Cardiac muscle cell (in vitro differentiated cells and primary cell): ENCODE measurements around the gene LHCGR. TPM values are rescaled to one million over a fixed set of nuclear protein-coding genes. Genes with fewer than 3 reads are reported as not detected.

Experiments
- DNase-seq, 2 donors: peaks; one replicate each; pipeline versions ENCODE4 v3.0.0 to v3.0.0-alpha.2; 2010 to 2017; ENCODE audit warnings: low read depth in 1 of 2, low spot score in 1 of 2
- H3K27ac ChIP-seq: fragments of 200-600 bp; sonication (generic); 2 replicates; pipeline ENCODE4 v1.5.1; 2016
- H3K27me3 ChIP-seq: fragments of 200-600 bp; sonication (generic); 2 replicates; pipeline ENCODE4 v1.6.0; 2016; ENCODE audit warnings: control low read depth
- H3K36me3 ChIP-seq: fragments of 200-600 bp; sonication (generic); 2 replicates; pipeline ENCODE4 v1.5.1; 2016; ENCODE audit warnings: control low read depth
- H3K4me1 ChIP-seq: fragments of 200-600 bp; sonication (generic); 2 replicates; pipeline ENCODE4 v1.8.1; 2017; ENCODE audit warnings: low read depth, mild to moderate bottlenecking, mixed run types
- H3K4me3 ChIP-seq: fragments of 200-600 bp; sonication (generic); 2 replicates; pipeline ENCODE4 v1.5.1; 2016; ENCODE audit warnings: mild to moderate bottlenecking
- H3K9me3 ChIP-seq: fragments of 200-600 bp; sonication (generic); 2 replicates; pipeline ENCODE4 v1.5.1; 2017; ENCODE audit warnings: low read depth, mild to moderate bottlenecking, control low read depth
- CTCF ChIP-seq: IDR thresholded peaks from 2 replicates; pipeline ENCODE4 v1.5.1; 2012; ENCODE audit warnings: low read depth, mild to moderate bottlenecking, low read length
- polyA plus RNA-seq: library from polyadenylated mRNA; unstranded; fragments of >200 nt; fragmentation: Nextera tagmentation; extraction: Ambion mirVana; gene quantifications from 2 replicates; pipeline ENCODE4 v1.2.1, GENCODE V29; 2016
- total RNA-seq: library from RNA; depleted of rRNA; stranded (reverse); fragments of >200 nt; gene quantifications from 2 replicates; pipeline ENCODE4 v1.2.3, GENCODE V29; 2016

Gene LHCGR
- total and polyA plus RNA-seq, 2 experiments from 2014 or later: 0.57 TPM; not detected in 1

- H3K27ac ChIP-seq: no peak overlapping the region
- no peak for DNase-seq
- no peak overlapping the region for H3K4me3 ChIP-seq
- H3K36me3 ChIP-seq: no peaks in the 10 kb centered on the region
- H3K27me3 ChIP-seq: no peaks in the 10 kb centered on the region
- no peaks in the 10 kb centered on the region for H3K4me1 ChIP-seq
- H3K9me3 ChIP-seq: no peaks in the 10 kb centered on the region
- TF ChIP-seq CTCF: no peak
Measured at GRCh38 chr2:48691935-48692691, 63.4 kb downstream of the LHCGR start.

- H3K27ac ChIP-seq: no peak overlapping the region
- no peaks in the 10 kb centered on the region for H3K36me3 ChIP-seq
- no peaks in the 10 kb centered on the region for H3K9me3 ChIP-seq
- no peak for TF ChIP-seq CTCF
- H3K4me3 ChIP-seq: no peak overlapping the region
- H3K4me1 ChIP-seq: no peaks in the 10 kb centered on the region
- no peak for DNase-seq
- H3K27me3 ChIP-seq: no peaks in the 10 kb centered on the region
Measured at GRCh38 chr2:48685126-48685525, 70.4 kb downstream of the LHCGR start.

- no peak for TF ChIP-seq CTCF
- Histone ChIP-seq H3K9me3 (no peaks in the 10 kb centered on the region), H3K27me3 (no peaks in the 10 kb centered on the region), H3K27ac (no peak overlapping the region), H3K36me3 (no peaks in the 10 kb centered on the region), H3K4me1 (no peaks in the 10 kb centered on the region), H3K4me3 (no peak overlapping the region)
- no peak for DNase-seq
Measured at GRCh38 chr2:48677450-48677849, 78.1 kb downstream of the LHCGR start.

- no peak for TF ChIP-seq CTCF
- H3K4me1 ChIP-seq: no peaks in the 10 kb centered on the region
- no peak overlapping the region for H3K4me3 ChIP-seq
- no peaks in the 10 kb centered on the region for H3K27me3 ChIP-seq
- no peak for DNase-seq
- H3K9me3 ChIP-seq: no peaks in the 10 kb centered on the region
- no peak overlapping the region for H3K27ac ChIP-seq
- H3K36me3 ChIP-seq: no peaks in the 10 kb centered on the region
Measured at GRCh38 chr2:48674933-48675332, 80.6 kb downstream of the LHCGR start.

GRCh38 chr2:48673581-48673980 is 81.9 kb downstream of the LHCGR start:
- Histone ChIP-seq H3K36me3 (no peaks in the 10 kb centered on the region), H3K27me3 (no peaks in the 10 kb centered on the region), H3K4me1 (no peaks in the 10 kb centered on the region), H3K27ac (no peak overlapping the region), H3K9me3 (no peaks in the 10 kb centered on the region), H3K4me3 (no peak overlapping the region)
- no peak for DNase-seq
- TF ChIP-seq CTCF: no peak
